ENCODE results near the gene MYBPH.

Gene MYBPH

DNA sequence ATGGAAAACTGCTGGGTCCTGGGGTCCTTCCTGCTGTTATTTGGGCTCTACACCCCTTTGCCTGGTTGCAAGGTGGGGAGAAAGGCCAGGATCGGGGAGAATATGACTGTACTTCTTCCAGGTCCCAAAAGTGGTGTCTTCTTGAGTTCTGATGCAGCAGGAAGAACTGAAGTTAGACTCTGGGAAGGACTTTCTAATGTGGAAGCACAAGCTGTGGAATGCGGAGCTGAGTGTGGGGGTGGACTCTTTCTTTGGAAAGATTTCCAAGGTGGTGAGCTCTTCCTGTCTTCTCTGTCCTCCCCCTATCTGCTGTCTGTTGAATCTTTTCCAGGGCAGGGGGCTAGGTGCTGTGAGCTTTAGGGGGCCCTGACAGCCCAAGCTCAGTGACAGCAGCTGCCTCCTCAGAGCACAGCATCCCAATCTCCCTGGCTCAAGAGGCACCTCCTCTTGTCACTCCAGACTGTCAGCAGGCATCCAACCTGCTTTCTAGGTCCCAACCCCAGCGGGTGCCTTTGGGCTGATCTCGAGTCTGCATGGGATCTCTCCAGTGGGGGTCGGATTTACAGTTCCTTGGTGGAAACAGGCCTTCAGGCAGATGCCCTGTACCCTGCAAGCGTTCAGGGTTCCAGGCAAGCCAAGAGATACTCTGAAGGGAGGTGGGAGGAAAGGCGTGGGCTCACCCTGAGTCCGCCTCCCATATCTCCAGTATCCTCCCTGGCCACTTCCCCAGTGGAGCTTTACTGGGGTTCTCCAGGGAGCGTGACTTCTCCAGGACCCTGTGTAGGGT, 24.9 kb downstream of the MYBPH start:
- DNase-seq (ENCODE audit: low read depth in 2 of 2, low spot score in 1 of 2), result no peak

DNA sequence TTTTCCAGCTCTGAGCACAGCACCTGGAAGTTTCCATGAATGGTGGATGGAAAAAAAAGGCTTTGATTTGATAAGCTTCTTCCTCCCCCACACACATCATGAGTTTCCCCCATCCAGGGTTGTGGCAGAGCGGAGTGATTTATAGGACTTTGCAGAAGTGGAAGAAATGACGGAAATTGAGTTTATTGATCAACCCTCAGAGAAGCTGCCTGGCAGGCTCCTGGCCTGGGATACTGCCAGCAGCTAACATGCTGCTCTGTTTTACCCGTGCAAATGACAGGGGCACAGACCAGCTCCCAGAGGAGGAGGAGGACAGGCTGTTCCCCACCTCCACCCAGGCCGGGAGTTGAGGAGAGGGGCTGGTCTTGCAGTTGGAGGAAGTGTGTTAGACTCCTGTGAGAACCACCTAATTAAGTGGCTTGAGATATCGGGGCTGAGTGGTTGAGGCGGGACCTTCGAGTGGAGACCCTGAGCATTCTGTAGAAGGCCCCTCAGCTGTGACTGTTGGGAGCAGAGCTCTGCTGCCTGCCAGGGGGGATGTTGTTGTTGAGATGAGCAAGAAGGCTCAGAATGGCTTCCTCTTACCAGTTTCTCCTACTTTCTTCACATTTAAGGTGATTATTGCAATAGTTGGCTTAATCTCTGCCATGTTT, 26.3 kb downstream of the MYBPH start:
- DNase-seq (ENCODE audit: low read depth in 2 of 2, low spot score in 1 of 2), result no peak

DNA sequence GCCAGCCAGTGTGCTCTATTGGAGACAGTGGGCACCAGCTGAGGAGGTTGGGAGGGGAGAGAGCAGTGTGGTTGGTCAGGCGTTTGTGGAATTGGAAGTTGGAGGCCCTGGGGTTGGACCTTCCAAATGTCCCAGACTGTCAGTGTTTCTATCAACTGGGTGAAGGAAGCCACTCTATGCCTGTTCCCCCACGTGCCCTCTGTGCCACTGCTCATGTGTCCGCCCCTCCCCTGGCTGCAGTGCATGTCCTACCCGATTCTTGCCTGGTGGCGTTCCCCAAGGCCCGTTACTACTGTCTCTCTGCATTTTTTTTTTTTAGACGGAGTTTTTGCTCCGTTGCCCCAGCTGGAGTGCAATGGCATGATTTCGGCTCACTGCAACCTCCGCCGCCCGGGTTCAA, 27.0 kb downstream of the MYBPH start:
- DNase-seq (ENCODE audit: low read depth in 2 of 2, low spot score in 1 of 2), result no peak

DNA sequence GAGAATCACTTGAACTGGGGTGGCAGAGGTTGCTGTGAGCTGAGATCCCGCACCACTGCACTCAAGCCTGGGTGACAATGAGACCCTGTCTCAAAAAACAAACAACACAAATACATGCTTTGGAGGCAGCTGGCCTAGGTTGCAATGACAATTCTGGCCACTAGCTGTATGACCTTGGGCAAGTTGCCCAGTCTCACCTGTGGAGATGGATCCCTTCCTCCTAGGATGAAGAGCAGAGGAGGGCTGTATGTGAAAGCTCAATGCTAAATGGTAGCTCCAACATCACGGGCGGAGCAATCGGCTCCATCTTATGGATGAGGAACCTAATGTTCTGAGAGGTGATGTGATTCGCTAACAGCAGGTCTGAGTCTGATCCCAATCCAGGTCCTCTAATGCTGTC, 27.5 kb downstream of the MYBPH start:
- no peak for DNase-seq (ENCODE audit: low read depth in 2 of 2, low spot score in 1 of 2)

DNA sequence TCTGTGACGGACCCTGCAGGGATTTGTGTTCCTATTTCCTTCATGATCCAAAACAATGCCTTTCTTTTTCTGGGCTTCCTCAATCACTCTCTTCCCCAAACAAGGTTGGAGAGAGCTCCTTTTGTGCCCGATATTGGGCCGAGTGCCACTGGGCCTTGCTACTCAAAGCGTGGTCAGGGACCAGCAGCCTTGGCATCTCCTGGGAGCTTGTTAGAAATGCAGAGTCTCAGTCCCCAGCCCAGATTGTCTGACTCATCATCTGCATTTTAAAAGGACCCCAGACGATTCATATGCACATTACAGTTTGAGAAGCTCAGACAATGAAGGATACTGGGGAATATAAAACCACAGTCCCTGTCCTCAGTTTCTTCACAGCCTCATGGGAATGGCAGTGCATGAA, 28.2 kb downstream of the MYBPH start:
- DNase-seq (ENCODE audit: low read depth in 2 of 2, low spot score in 1 of 2), result no peak

DNA sequence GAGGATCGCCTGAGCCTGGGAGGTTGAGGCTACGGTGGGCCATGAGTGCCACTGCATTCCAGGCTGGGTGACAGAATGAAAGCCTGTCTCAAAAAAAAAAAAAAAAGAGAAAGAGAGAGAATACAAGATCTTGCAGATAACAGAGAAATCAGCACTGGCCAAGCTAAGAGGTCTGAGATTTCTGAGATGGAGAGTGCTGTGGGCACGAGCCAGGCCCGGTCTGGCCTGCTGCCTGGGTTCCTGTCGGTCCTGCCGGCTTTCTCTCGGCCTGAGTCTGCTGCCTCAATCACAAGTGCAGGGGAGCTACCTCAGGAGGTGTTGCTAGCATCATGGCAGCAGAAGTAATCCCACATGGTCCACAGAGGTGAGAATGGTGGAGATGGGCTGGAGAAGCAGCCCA, 29.1 kb downstream of the MYBPH start:
- no peak for DNase-seq (ENCODE audit: low read depth in 2 of 2, low spot score in 1 of 2)

DNA sequence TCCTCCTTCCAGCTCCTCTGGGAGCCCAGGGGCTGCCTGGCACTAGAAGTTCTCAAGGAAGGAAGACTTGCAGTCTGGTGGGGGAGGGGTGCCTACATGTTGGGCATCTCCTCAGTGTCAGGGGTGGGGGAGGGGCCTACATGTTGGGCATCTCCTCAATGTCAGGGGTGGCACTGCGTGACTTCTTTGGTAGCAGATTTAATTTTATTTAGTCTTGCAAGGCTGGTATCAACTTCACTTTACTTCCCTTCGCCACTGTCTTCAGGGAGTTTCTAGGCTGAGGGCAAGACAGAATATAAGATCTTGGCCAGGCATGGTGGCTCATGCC, 29.6 kb downstream of the MYBPH start:
- no peak for DNase-seq (ENCODE audit: low read depth in 2 of 2, low spot score in 1 of 2)

DNA sequence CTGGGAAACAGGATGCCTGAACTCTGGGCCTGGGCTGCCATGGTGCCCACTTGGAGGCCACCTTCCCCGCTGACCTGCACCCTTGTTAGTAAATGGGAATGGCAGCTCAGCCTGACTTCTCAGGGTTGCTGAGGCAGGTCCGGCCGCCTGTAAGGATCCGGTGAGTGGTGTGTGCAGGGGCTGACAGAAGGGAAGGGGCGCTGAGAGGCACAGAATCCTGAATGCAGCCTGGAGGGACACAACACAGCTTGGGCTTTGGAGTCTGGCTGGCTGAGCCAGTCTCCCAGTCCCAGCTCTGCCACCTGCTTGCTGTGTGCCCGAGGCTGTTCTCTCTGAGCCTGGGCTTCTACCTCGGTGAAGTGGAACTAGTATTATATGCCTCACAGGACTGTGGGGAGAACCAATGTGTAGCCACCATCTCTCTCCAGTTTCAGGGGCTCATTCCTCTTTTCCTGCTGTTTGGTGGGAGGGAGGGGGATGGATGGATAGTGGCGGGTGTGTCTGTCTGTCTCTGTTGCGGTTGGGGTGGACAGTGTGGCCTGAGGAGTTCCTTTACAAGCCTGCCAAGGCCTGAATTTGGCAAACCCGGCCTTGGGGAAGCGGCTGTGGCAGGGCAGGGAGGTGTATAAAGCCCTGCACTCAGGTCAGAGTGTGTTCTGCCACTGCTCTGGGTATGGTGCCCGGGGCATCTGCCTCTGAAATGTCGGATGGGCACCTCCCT, 30.1 kb downstream of the MYBPH start:
- DNase-seq (ENCODE audit: low read depth in 2 of 2, low spot score in 1 of 2), result no peak

DNA sequence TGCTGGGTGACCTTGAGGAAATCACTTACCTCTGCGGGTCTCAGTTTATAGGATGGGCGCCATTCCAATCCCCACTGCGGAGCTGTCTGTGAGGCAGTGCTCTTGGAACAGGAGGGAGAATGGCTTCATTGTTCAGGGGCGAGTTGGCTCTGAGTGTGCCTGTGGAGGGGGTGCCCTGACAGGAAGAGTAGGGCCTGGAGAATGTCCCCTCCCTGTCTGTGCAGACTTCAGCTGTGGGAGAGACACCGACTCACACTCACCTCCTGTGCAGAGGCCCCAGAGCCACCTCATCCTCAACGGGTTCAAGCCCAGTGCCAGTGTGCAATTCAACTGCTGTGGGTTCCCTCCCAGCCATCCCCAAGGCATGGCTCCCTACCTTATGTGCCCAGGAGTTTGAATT, 31.0 kb downstream of the MYBPH start:
- no peak for DNase-seq (ENCODE audit: low read depth in 2 of 2, low spot score in 1 of 2)

DNA sequence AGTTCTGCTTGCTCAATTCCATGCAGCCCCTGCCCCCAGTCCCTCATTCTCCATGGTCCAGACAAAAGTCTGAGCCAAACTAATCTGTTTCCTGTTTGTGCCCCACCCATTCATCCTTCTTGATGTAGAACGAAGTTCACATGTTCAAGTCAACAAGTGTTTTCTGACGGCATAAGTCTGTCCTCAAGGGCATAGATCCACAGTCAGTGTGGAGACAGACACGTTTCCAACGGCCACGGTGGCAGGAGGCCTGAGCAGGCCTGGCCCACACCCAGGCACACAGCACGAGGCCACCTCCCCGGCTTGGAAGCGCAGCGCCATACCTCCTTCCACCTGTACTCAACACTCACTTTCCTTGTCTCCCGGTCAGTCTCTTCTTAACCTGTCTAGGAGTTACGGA, 32.0 kb downstream of the MYBPH start:
- no peak for DNase-seq (ENCODE audit: low read depth in 2 of 2, low spot score in 1 of 2)

DNA sequence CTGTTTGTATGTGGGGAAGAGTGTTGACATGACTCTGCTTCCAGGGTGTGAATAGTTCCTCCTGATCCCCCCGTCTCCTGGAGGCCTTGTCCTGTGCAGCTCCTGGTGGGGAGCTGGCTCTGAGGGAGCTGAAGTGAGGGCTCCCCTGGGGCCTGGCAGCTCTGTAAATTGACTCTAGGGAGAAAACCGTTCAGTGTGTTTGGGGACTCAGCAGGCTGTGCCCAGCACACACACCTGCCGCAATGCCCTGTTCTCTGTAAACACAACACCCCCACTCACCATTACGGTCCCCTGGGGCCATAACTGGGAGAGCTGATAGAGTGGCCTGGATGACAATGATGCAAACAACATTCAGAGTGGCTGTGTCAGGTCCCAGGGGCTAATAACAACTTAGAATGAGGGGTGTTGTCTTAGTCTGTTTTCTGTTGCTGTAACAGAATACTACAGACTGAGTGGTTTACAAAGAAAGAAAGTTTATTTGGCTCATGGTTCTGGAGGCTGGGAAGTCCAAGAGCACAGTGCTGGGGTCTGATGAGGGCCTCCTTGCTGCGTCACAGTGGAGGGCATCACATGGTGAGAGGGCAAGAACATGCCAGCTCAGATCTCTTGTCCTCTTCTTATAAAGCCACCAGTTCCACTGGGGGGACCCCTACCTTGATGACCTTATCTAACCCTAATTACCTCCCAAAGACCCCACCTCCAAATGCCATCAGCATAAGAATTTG, 32.8 kb downstream of the MYBPH start:
- no peak for DNase-seq (ENCODE audit: low read depth in 2 of 2, low spot score in 1 of 2)

DNA sequence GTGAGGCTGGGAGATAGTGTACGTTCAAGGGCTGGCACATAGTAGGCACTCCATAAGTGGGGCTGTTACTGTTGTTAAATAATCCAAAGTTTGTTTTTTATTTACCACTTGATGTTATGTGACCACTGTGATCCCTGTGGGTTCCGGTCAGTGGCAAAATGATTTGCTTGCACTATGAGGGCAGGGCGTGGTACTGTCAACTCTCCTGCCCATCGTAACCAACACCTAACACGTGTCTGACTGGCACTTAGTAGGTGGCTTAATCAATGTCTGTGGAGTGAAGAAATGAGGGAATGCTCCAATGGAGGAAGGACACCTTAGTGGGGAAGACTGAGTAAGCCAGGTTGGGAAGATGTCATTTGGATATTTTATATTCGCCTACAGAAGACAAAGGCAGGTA, 33.5 kb downstream of the MYBPH start:
- no peak for DNase-seq (ENCODE audit: low read depth in 2 of 2, low spot score in 1 of 2)

DNA sequence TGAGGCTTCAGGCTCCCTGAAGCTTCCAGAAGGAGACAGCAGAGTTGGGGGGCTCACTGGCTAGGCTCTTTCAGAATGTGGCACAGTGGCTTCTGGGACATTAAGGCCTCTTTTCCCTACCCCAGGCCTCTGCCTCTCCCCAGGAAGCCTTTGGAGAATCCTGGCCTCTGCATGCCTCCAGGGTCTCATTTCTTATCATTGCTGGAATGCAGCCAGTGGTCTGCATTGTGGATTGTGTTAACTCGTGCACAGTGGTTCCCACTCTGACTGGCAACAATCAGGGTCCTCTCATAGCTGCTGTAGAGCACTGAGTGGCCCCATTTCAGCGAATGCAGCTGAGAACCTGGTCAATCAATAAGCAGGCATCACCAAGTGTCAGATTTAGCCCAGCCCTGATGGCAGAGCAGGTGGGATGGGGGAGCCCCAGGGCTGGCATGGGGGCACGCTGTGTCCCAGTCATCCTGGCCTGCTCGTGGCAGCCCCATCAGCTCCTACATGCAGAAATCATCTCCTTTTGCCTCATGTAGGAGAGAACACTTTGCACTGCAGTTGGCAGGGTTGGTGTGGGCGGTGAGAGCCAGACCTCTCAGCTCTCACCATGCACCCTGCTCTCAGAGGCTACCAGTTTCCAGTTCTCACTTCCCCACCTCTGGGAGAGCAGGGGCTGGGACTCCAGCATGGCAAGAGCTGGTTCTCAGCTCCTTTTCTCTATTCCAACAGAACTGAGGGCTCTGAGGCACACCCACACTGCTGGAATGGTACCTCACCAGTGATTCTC, 34.7 kb downstream of the MYBPH start:
- no peak for DNase-seq (ENCODE audit: low read depth in 2 of 2, low spot score in 1 of 2)

DNA sequence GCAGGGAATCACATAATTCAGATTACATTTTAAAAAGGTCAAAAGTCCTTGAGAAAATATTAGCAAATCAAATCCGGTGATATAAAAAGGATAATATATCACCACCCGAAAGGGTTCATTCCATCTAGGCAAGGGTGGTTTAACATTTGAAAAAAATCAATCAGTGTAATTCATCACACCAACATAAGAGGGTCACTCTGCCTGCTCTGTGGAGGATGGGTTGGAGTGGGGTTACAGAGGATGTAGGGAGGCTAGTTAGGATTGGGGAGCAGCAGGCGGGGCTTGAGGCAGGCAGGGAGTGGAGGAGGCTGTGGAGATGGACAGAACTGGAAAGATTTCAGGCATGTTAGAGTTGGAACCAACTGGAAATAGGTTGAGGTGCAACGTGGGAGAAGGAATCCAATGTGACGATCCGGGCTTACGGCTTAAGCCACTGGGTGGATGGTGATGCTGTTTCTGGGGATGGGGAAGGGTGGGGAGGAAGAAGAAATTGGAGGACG, 35.6 kb downstream of the MYBPH start:
- DNase-seq (ENCODE audit: low read depth in 2 of 2, low spot score in 1 of 2), result no peak

DNA sequence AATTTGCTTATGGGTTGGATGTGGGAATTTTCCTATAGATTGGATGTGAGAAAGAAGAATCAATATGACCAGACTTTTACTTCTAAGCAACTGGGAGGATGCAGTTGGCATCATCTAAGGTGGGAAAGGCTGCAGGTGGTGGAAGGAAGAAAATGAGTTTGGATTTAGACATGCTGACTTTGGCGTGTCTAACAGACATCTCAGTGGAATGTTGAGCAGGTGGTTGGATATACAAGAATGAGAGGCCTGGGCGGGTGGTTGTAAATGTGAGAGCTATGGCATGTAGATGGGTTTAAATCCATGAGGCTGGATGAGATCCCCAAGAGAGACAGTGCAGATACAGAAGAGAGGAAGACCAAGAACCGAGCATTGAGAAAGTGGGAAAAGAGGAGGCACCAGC, 37.6 kb downstream of the MYBPH start:
- DNase-seq (ENCODE audit: low read depth in 2 of 2, low spot score in 1 of 2), result no peak

DNA sequence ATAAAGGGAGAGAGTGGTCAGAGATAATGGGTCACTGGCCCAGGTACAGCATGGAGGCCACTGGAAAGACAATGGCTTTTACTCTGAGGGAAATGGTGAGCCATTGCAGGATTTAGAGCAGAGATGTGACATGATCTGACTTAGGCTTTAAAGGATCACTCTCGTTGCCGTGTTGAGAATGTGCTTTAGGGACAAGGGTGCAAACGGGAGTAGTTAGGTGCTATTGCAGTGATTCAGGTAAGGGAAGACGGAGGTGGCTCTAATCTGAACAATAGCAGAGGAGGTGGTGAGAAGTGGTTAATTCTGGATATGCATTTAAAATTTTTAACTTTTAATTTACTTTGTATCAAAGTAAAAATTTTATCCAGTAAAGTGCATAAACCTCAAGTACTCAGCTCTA, 38.3 kb downstream of the MYBPH start:
- no peak for DNase-seq (ENCODE audit: low read depth in 2 of 2, low spot score in 1 of 2)

DNA sequence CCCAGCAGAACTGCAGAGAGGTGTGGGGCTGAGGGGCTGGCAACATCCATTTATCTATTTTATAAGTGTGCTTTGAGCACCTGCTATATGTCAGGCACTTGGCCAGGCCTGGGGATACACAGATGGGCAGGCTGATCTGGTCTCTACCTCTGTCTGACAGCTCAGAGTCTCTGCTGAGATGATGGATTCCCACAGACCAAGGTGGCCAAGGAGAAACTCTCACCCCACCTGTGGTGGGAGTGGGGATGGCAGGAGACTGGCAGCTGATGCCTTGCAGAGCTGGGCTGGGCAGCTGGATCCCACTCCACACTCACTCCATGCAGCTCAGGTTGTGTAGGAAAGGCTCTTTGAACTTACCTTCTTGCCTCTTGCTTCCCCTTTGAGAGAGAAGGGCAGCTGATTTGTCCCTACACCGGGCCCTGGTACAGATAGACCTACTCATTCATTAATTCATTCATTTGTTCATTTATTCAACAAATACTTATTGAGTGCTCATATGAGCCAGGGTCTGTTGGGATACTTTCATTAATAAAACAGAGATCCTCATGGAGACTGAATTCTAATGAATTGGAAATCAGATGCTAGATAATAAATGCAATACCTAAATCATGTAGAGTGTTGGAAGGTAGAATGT, 39.1 kb downstream of the MYBPH start:
- DNase-seq (ENCODE audit: low read depth in 2 of 2, low spot score in 1 of 2), result no peak

DNA sequence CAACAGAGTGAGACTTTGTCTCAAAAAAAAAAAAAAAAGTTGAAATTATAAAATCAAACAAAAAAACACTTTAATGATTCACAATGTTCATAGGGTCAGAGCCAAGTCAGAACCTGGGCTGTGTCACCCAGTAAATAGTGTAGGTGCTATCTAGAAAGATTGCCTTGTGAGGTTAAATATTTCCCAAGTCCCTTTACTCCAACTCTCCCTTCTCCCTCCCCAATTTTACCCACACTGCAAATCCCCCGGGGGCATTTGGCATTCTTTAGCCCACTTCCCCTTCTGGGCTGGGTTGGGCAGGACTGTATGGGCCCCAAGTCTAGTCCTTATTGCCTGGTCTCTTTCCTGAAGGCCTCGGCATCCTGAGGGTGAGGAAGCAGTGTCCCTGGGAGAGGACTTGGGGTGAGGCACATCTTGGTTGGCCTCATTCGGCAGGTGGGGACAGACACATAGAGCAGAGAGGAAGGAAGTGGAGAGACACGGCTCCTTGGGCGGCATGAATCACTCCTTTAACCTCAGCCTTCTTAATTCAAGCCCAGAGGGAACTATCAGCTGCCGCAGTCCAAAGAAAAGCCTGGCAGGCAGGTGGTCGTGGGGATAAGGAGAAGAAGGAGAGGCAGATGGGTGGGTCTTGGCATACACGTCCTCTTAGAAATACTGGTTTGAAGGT, 39.9 kb downstream of the MYBPH start:
- no peak for DNase-seq (ENCODE audit: low read depth in 2 of 2, low spot score in 1 of 2)

DNA sequence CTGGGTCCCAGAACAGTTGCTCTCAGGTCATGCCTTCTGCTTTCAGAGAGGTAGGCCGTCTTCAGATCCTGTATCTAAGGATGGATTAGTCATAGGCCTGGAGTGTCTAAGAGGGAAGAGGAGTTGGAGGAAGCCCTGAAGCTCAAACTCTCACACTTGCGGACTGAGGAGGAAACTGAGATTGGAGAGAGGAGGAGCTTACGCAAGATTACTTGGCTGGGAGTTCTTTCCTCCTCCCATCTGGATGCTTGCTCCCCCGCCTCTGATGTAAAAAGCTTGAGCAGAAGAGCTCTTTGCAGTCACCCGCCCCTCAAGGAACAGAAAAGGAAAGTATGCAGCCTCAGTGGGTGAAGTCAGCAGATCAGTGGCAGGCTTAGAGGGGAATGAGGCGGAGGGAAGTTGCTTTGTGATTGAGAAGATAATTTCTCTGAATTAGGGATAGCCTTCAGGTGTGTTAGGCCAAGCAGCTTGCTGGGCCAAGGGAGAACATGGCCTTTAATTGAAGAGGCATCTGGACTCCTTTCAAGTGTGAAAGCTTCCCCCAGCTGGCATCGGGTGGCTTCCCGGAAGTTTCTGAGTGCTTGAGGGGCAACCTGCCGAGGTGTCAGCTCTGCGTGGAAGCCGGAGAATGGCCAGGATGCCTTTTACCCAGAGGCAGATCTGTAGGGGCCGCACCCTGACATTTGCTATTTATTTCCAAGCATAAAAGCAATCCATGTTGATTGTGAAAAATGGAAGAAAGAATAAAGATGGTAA, 41.5 kb downstream of the MYBPH start:
- no peak for DNase-seq (ENCODE audit: low read depth in 2 of 2, low spot score in 1 of 2)

All from stimulated activated CD8-positive, alpha-beta memory T cell treated with anti-CD3 and anti-CD28 coated beads, Interleukin-4, amount 100 ng/mL, for 1 hour (primary cell).